Mammary epithelial cell (primary cell): ENCODE data around the gene PPP2R5D.

Experiments
- EZH2 ChIP-seq: IDR thresholded peaks from 2 replicates; pipeline ENCODE4 v1.6.1; 2012; ENCODE audit warnings: low read length, inconsistent platforms, borderline replicate concordance
- TF ChIP-seq, protein P1 (sequence below), 2 donors: IDR thresholded peaks in 1 of 2; conservative IDR thresholded peaks in 1 of 2; 2 replicates each; pipeline ENCODE4 v1.5.1; 2011 to 2012; ENCODE audit warnings: inconsistent platforms in 2 of 2, low read length in 2 of 2, mild to moderate bottlenecking in 2 of 2, control low read depth in 1 of 2, low read depth in 1 of 2; ENCODE audit not compliant: insufficient read depth in 1 of 2; ENCODE audit errors: extremely low read depth in 1 of 2

DNA sequence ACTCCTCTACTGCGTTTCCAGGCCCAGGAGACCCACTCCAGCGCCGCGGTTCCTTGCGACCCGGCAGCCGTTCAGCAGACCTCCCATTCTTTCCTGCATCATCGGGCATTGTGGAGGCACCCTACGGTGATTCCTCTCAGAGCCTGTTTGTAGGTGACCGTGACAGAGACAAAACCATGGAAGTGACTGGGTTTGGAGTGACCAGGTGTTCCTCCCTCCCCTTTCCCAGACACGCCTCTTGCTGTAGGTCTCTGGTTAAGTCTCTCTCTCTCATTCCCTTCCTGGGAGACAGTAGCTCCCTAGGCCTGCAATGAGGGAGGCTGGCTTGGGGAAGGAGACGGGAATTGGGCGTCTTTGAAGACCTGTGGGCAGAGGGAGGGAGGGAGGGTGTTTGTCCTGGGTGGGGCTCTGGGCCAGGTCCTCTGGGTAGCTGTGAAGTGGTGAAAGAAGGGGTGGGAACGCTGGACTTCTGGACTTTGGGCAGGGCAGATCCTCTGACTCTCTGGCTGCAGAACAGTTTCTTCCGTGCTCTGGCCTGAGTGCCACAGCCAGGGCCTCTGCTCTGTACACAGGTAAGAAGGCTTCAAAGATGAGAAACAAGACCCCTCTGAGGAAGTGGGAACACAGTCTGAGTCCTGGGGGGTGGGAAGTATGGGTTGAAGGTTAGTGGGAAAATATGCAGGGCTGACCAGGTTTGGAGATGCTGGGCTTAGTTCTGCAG, 75.8 kb downstream of the PPP2R5D start:
- TF ChIP-seq, protein P1, sequence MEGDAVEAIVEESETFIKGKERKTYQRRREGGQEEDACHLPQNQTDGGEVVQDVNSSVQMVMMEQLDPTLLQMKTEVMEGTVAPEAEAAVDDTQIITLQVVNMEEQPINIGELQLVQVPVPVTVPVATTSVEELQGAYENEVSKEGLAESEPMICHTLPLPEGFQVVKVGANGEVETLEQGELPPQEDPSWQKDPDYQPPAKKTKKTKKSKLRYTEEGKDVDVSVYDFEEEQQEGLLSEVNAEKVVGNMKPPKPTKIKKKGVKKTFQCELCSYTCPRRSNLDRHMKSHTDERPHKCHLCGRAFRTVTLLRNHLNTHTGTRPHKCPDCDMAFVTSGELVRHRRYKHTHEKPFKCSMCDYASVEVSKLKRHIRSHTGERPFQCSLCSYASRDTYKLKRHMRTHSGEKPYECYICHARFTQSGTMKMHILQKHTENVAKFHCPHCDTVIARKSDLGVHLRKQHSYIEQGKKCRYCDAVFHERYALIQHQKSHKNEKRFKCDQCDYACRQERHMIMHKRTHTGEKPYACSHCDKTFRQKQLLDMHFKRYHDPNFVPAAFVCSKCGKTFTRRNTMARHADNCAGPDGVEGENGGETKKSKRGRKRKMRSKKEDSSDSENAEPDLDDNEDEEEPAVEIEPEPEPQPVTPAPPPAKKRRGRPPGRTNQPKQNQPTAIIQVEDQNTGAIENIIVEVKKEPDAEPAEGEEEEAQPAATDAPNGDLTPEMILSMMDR (conservative IDR thresholded peaks at IDR 0.05 in 1 of 2, IDR thresholded peaks at IDR 0.05 in 1 of 2; ENCODE audit: extremely low read depth in 1 of 2, insufficient read depth in 1 of 2, low read depth in 1 of 2, low read length in 2 of 2), result no peak
- TF ChIP-seq EZH2, result no peak
